Stomach smooth muscle (tissue), 2 donors: ENCODE measurements around the gene CNTRL.
A peak's percentile ranks its signal among the peaks of the same experiment; 100 is the strongest.

Source experiments
- H3K27ac ChIP-seq: one replicate; pipeline ENCODE4 v1.7.0; 2013; ENCODE audit warnings: mild to moderate bottlenecking, low read length, inconsistent platforms
- H3K27me3 ChIP-seq, 2 donors: one replicate each; pipeline ENCODE4 v1.7.0; 2013; ENCODE audit warnings: low read length in 2 of 2; ENCODE audit not compliant: insufficient read depth in 2 of 2, control insufficient read depth in 1 of 2
- H3K36me3 ChIP-seq, 2 donors: one replicate each; pipeline ENCODE4 v1.7.0; 2013; ENCODE audit warnings: low read length in 2 of 2; ENCODE audit not compliant: control insufficient read depth in 2 of 2, insufficient read depth in 2 of 2
- H3K4me1 ChIP-seq: one replicate; pipeline ENCODE4 v1.7.0; 2013; ENCODE audit warnings: low read length; ENCODE audit not compliant: control insufficient read depth, insufficient read depth
- H3K4me3 ChIP-seq, 2 donors: one replicate each; pipeline ENCODE4 v1.7.0; 2013; ENCODE audit warnings: low read length in 2 of 2
- H3K9ac ChIP-seq, 2 donors: one replicate each; pipeline ENCODE4 v1.7.0; 2013; ENCODE audit warnings: low read length in 2 of 2, mild to moderate bottlenecking in 1 of 2
- H3K9me3 ChIP-seq, 2 donors: one replicate each; pipeline ENCODE4 v1.7.0; 2013; ENCODE audit warnings: low read length in 2 of 2; ENCODE audit not compliant: control insufficient read depth in 2 of 2
- donor health status: healthy.
- donor health status: Pancreatic carcinoma.

The CNTRL gene

DNA sequence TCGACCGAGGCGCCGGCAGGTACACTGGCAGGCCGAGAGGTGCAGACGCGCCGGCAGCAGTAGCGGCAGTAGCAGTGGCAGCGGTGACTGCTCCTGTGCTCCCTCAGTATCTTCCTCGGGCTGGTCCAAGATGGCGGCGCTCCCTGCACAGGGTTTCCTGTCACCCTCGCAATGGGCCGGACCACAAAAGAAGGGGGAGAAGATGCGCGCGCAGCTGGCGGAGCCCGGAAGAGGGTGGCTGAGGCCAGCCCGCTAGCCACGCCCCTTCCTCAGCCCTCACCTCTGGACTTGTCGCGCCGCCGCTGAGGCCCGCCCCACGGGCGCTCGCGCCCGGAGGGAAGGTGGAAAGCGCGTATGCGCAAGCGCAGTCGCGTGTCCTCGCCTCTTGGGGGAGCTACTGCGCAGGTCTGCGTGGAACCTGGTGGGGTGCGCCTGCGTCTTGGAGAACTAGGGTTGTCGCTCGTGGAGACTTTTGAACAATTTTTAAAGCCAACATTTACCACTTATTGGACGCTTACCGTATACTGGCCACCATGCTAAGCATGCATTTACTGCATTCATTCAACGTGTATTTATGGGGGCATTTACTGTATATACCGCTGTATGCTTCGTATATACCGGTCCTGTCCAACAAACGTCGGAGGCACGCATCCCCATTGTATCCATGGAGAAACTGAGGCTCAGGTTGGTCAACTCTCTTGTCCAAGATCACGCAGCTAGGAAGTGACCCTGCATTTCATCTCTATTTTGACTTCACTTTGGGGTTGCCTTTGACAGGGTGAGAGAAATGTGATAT lies 127.2 kb downstream of the CNTRL start, which contains the start of gene RAB14:
Gene RAB14, minus strand, starts transcription at position 132 of the 796 bp plus-strand sequence. CDS start 8,457 bp downstream, outside the sequence.
- Histone ChIP-seq H3K9ac (peak within 1 kb of the TSS; percentile 80), H3K27ac (peak within 1 kb of the TSS; percentile 83), H3K27me3 (no peaks in the 10 kb centered on the region), H3K4me3 (peak within 1 kb of the TSS; percentile 73 to 89), H3K4me1 (peaks cover 18% of the 10 kb centered on the region), H3K9me3 (no peaks in the 10 kb centered on the region), H3K36me3 (no peaks in the 10 kb centered on the region)

GRCh38 chr9:121204121-121204520 lies 129.4 kb downstream of the CNTRL start:
- Histone ChIP-seq H3K27ac (no peak overlapping the region), H3K4me3 (no peak overlapping the region), H3K9ac (no peak overlapping the region), H3K36me3 (no peaks in the 10 kb centered on the region), H3K9me3 (no peaks in the 10 kb centered on the region), H3K27me3 (no peaks in the 10 kb centered on the region), H3K4me1 (peaks cover 13% of the 10 kb centered on the region)

DNA sequence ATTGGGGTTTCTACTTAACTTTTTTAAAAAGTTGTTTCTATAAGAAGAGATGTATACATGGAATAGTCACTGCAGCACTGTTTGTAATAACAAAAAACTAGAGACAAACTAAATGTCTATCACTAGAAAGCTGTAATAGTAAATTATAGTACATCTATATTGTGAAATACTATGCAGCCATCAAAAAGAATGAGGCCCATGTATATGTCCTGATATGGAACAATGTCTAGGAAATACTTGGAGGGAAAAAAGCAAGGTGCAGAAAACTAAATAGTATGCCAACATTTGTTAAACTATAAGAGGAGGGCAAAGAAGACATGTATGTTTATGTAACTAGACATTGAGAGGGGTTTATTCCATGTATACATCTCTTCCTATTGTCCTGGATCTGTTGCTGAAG lies 129.9 kb downstream of the CNTRL start:
- Histone ChIP-seq H3K4me1 (peaks cover 11% of the 10 kb centered on the region), H3K27me3 (no peaks in the 10 kb centered on the region)

GRCh38 chr9:121206516-121207370 lies 132.0 kb downstream of the CNTRL start:
- Histone ChIP-seq H3K4me1 (peaks cover 8% of the 10 kb centered on the region), H3K27me3 (no peaks in the 10 kb centered on the region), H3K4me3 (no peak overlapping the region), H3K9me3 (no peaks in the 10 kb centered on the region), H3K27ac (no peak overlapping the region), H3K9ac (no peak overlapping the region), H3K36me3 (no peaks in the 10 kb centered on the region)

More for the DNA sequence above, 129.9 kb downstream of the CNTRL start:
- Histone ChIP-seq H3K27ac (no peak overlapping the region), H3K9ac (no peak overlapping the region), H3K4me3 (no peak overlapping the region), H3K9me3 (no peaks in the 10 kb centered on the region), H3K36me3 (no peaks in the 10 kb centered on the region)

DNA sequence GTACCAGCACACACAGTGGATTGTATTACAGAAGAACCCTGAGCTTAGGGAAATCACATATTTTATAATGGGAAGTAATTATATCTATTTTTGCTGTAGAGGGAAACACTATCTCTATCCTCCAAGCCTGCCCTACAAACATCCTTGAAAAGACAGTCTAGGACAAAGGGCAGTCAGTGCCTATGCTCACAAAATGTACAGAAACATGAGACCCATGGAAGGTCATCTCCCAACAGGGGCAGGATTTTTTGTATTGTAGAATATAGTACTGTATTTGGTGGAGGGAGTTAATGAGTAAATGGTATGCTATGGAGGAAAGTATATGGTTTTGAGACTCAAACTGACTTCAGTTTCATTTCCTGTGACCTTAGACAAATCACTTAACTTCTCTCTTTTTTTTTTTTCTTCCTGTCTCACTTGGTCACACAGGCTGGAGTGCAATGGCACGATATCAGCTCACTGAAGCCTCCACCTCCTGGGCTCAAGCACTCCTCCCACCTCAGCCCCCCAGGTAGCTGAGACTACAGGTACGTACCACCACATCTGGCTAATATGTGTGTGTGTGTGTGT lies 132.7 kb downstream of the CNTRL start:
- Histone ChIP-seq H3K27me3 (no peaks in the 10 kb centered on the region), H3K9me3 (no peaks in the 10 kb centered on the region), H3K4me1 (peaks cover 2% of the 10 kb centered on the region), H3K4me3 (no peak overlapping the region), H3K27ac (no peak overlapping the region), H3K36me3 (no peaks in the 10 kb centered on the region), H3K9ac (no peak overlapping the region)

DNA sequence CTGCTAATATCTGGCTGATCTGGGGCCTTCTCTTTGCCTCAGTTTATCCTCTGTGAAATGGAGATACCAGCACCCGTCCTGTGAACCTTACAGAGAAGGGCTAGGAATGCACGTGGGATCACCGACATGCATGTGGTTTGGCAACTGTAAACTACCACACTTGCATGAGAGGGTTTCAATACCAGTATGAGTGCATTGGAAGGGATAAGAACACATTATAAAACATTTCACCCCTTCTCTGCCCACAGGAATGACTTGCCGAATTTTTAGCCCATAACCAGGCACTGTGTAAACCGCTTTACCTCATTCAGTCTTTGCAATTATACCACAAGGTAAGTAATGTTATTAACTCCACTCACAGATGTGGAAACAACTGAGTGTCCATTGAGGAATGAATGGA lies 135.8 kb downstream of the CNTRL start:
- H3K9ac ChIP-seq = no peak overlapping the region
- no peaks in the 10 kb centered on the region for H3K36me3 ChIP-seq
- H3K4me3 ChIP-seq = no peak overlapping the region
- no peaks in the 10 kb centered on the region for H3K9me3 ChIP-seq
- no peak overlapping the region for H3K27ac ChIP-seq
- H3K4me1 ChIP-seq = peaks cover 6% of the 10 kb centered on the region
- no peaks in the 10 kb centered on the region for H3K27me3 ChIP-seq

- Histone ChIP-seq H3K4me1 (peaks cover 6% of the 10 kb centered on the region), H3K36me3 (no peaks in the 10 kb centered on the region), H3K27ac (peak overlapping the region; percentile 31), H3K9me3 (no peaks in the 10 kb centered on the region), H3K9ac (peak overlapping the region in 1 of 2 donors; percentile 60), H3K27me3 (no peaks in the 10 kb centered on the region), H3K4me3 (peak overlapping the region in 1 of 2 donors; percentile 49)
These were observed 138.5 kb downstream of the CNTRL start for GRCh38 chr9:121213136-121213806.

- Histone ChIP-seq H3K4me3 (no peak overlapping the region), H3K9ac (no peak overlapping the region), H3K36me3 (no peaks in the 10 kb centered on the region), H3K9me3 (no peaks in the 10 kb centered on the region), H3K27me3 (no peaks in the 10 kb centered on the region), H3K4me1 (peaks cover 6% of the 10 kb centered on the region), H3K27ac (no peak overlapping the region)
These were observed 139.2 kb downstream of the CNTRL start for GRCh38 chr9:121214005-121214404.

GRCh38 chr9:121216271-121216805 lies 141.6 kb downstream of the CNTRL start:
- Histone ChIP-seq H3K9me3 (no peaks in the 10 kb centered on the region), H3K27ac (no peak overlapping the region), H3K9ac (no peak overlapping the region), H3K36me3 (no peaks in the 10 kb centered on the region), H3K27me3 (no peaks in the 10 kb centered on the region), H3K4me3 (no peak overlapping the region), H3K4me1 (peaks cover 6% of the 10 kb centered on the region)
